Right lobe of liver (tissue), 6 donors: ENCODE results near the gene PRDM13. TPM values are rescaled to one million over a fixed set of nuclear protein-coding genes. Genes with fewer than 3 reads are reported as not detected.

Experiments used
- ATAC-seq, 4 donors: fragments of 200-7000 bp; cut with Tn5 transposase; one replicate each; pipeline ENCODE4 v1.9.1; 2020; ENCODE audit warnings: mild to moderate bottlenecking in 4 of 4, moderate library complexity in 4 of 4
- DNase-seq, 3 donors: peaks; one replicate each; pipeline ENCODE4 v3.0.0-alpha.2; 2020
- H3K27ac ChIP-seq, 3 donors: fragments of 200-600 bp; one replicate each; pipeline ENCODE4 v1.8.0; 2022
- H3K27me3 ChIP-seq, 2 donors: fragments of 200-600 bp; one replicate each; pipeline ENCODE4 v1.8.0; 2022
- H3K36me3 ChIP-seq, 4 donors: fragments of 200-600 bp; sonication (generic) in 1 of 4; one replicate each; pipeline versions ENCODE4 v1.5.1 to v1.8.0; 2017 to 2022; ENCODE audit warnings: control low read depth in 1 of 4
- H3K4me1 ChIP-seq, 4 donors: fragments of 200-600 bp; sonication (generic) in 1 of 4; one replicate each; pipeline versions ENCODE4 v1.5.1 to v1.8.0; 2017 to 2022; ENCODE audit warnings: control low read depth in 1 of 4
- H3K4me3 ChIP-seq, 3 donors: fragments of 200-600 bp; one replicate each; pipeline ENCODE4 v1.8.0; 2022
- H3K9me3 ChIP-seq, 4 donors: fragments of 200-600 bp; sonication (generic) in 1 of 4; one replicate each; pipeline versions ENCODE4 v1.5.1 to v1.8.0; 2017 to 2022; ENCODE audit warnings: control low read depth in 1 of 4
- POLR2A ChIP-seq: fragments of 450-650 bp; IDR thresholded peaks from one replicate; pipeline ENCODE4 v1.6.1; 2017; ENCODE audit warnings: antibody characterized with exemption, mild to moderate bottlenecking
- WGBS: methylation state at CpG from one replicate; pipeline ENCODE4 v1.1.6; 2018; ENCODE audit warnings: low coverage, low lambda C conversion rate; ENCODE audit not compliant: insufficient coverage; ENCODE audit errors: missing lambda C conversion rate; 5-methylcytosine and 5-hydroxymethylcytosine counted together
- intact Hi-C, 2 donors: fragments of 100-400 bp; cut with DNase I; formaldehyde crosslinking; loops; one replicate each; pipeline versions ENCODE4 v1.11.2 to v1.14.1; 2022
- total RNA-seq, 6 experiments: library from RNA; depleted of rRNA in 2 of 6; stranded (reverse); fragments of >200 nt in 2 of 6; fragmentation: NEBNext Ultra II Directional in 3 of 6; extraction: Animal tissue kit (Norgen Biotek cat#: 25700) in 3 of 6; gene quantifications; one replicate each; pipeline versions ENCODE4 v1.1.0 to v1.2.4, GENCODE V29; 2016 to 2023
- TF ChIP-seq, protein P1 (sequence below), 4 donors: fragments of 200-600 bp in 3 of 4; fragments of 450-650 bp in 1 of 4; IDR thresholded peaks; one replicate each; pipeline versions ENCODE4 v1.5.1 to v1.8.0; 2016 to 2022; ENCODE audit warnings: antibody characterized with exemption in 4 of 4, mild to moderate bottlenecking in 2 of 4
- donor health status: DM: no; HTN: yes; CAD: no.
- donor health status: DM: no; HTN: no; CAD: no.
- donor health status: DM: no; HTN: no; CAD: no.
- donor health status: DM: no; HTN: yes; CAD: no.
- donor health status: DM: no; HTN: yes; CAD: no.

Gene PRDM13
- total RNA-seq, 6 experiments from 2014 or later = not detected

- Histone ChIP-seq H3K36me3 (no peaks in the 10 kb centered on the region), H3K4me3 (no peak overlapping the region), H3K27ac (no peak overlapping the region), H3K9me3 (no peaks in the 10 kb centered on the region), H3K27me3 (peaks cover 0 to 69% of the 10 kb centered on the region in 2 donors), H3K4me1 (peaks cover 0 to 22% (median 5%) of the 10 kb centered on the region in 4 donors)
- TF ChIP-seq POLR2A = no peak
- TF ChIP-seq, protein P1, sequence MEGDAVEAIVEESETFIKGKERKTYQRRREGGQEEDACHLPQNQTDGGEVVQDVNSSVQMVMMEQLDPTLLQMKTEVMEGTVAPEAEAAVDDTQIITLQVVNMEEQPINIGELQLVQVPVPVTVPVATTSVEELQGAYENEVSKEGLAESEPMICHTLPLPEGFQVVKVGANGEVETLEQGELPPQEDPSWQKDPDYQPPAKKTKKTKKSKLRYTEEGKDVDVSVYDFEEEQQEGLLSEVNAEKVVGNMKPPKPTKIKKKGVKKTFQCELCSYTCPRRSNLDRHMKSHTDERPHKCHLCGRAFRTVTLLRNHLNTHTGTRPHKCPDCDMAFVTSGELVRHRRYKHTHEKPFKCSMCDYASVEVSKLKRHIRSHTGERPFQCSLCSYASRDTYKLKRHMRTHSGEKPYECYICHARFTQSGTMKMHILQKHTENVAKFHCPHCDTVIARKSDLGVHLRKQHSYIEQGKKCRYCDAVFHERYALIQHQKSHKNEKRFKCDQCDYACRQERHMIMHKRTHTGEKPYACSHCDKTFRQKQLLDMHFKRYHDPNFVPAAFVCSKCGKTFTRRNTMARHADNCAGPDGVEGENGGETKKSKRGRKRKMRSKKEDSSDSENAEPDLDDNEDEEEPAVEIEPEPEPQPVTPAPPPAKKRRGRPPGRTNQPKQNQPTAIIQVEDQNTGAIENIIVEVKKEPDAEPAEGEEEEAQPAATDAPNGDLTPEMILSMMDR (IDR thresholded peaks at IDR 0.05) = peak in 1 of 4 donors; percentile 6
- intact Hi-C loops = no loop called here
- 14% methylated on average over 15 of the region's 20 CpGs for WGBS
- ATAC-seq = no peak
- no peak for DNase-seq
Observed at GRCh38 chr6:99605074-99605734, 1.4 kb upstream of the PRDM13 start.

DNA sequence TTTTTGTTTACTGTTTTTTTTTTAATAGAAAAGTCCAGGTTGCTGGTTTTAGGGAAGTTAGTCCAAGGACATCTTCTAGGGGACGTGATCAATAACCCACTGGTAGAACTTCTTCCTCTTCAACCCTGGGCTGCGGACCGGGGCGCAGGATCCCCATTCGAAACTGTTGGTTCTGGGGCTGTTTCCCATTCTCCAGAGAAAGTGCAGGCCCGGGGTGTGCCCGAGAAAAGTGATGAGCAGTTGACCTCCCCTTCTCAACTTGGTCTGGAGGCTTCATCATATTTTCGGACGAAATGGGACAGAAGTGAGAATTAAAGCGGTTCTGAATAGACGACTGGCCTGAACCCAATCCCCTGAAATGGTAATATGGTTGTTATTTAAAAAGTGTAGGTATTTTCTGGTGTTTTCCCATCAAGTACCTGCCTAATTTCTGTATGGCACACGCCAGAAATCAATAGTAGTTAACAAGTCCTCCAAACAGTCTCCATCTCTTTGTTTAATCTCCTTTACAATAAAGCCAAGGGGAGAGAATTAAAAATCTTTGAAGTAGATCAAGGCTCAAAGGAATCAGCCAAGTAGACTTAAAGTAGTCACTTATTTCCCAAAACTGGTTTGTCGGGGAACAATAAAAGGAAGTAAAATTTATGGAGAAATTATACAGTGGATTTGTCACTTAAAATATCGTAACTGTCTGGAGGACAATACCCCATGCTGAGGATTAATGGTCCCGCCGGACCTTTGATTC is 550 bp upstream of the PRDM13 start:
- H3K9me3 ChIP-seq = no peaks in the 10 kb centered on the region
- no peak for ATAC-seq
- H3K4me1 ChIP-seq = peaks cover 0 to 22% (median 5%) of the 10 kb centered on the region in 4 donors
- DNase-seq = no peak
- intact Hi-C loops = no loop called here
- WGBS = 8% methylated on average over 16 of the region's 16 CpGs
- peaks cover 0 to 69% of the 10 kb centered on the region in 2 donors for H3K27me3 ChIP-seq
- TF ChIP-seq, protein P1 (IDR thresholded peaks at IDR 0.05) = no peak
- TF ChIP-seq POLR2A = no peak
- H3K36me3 ChIP-seq = no peaks in the 10 kb centered on the region
- no peak overlapping the region for H3K27ac ChIP-seq
- no peak overlapping the region for H3K4me3 ChIP-seq

DNA sequence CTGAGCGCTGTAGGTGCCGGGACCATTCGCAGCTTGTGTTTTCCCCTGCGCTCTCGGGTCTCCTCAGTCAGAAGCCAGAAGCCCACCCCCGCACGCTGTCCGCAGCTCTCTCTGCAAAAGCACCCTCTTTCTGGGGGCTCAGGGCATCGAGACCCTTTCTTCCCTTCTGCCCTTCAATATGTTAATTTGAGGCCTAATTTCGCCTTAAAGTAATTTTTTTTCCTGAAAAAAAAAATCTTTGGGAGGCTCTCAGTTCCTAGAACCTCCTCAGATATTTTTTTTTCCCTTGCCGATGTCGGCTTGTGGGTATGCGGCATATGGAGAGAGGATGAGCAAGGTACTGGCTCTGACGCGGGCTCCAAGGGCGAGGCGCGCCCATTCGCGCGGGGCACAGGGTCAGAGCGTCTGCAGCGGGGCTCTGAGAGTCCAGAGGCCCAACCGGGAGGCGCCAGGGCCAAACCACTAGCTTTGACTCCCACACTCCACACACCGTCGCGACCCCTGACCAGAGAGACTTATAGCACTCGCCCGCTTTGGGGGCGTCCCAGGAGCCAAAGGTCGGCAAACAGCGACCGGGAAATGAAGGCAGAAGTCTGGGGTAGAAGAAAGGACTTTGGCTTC is 893 bp downstream of the PRDM13 start:
- no peak overlapping the region for H3K27ac ChIP-seq
- no peak for DNase-seq
- H3K4me3 ChIP-seq = no peak overlapping the region
- no peaks in the 10 kb centered on the region for H3K36me3 ChIP-seq
- no peak for ATAC-seq
- 4% methylated on average over 26 of the region's 34 CpGs for WGBS
- H3K27me3 ChIP-seq = peaks cover 5 to 62% of the 10 kb centered on the region in 2 donors
- no peaks in the 10 kb centered on the region for H3K9me3 ChIP-seq
- H3K4me1 ChIP-seq = peaks cover 0 to 21% (median 5%) of the 10 kb centered on the region in 4 donors
- intact Hi-C loops = no loop called here
- TF ChIP-seq, protein P1 (IDR thresholded peaks at IDR 0.05) = no peak
- TF ChIP-seq POLR2A = no peak

GRCh38 chr6:99608059-99608885 is 1.6 kb downstream of the PRDM13 start:
- peaks cover 0 to 18% (median 4%) of the 10 kb centered on the region in 4 donors for H3K4me1 ChIP-seq
- H3K4me3 ChIP-seq = no peak overlapping the region

More at GRCh38 chr6:99608059-99608885, 1.6 kb downstream of the PRDM13 start:
- intact Hi-C loops = no loop called here
- Histone ChIP-seq H3K27me3 (peaks cover 5 to 55% of the 10 kb centered on the region in 2 donors), H3K27ac (no peak overlapping the region), H3K36me3 (no peaks in the 10 kb centered on the region), H3K9me3 (no peaks in the 10 kb centered on the region)
- TF ChIP-seq POLR2A = no peak
- TF ChIP-seq, protein P1 (IDR thresholded peaks at IDR 0.05) = no peak
- ATAC-seq (no peak), DNase-seq (no peak)
- under 1% methylated on average over 20 of the region's 29 CpGs for WGBS
